CD14-positive monocyte (primary cell): Measurements from ENCODE around the gene CCNK. TPM values are rescaled to one million over a fixed set of nuclear protein-coding genes. Genes with fewer than 3 reads are reported as not detected.

ENCODE experiments used
- DNase-seq, 3 donors: peaks; one replicate each; pipeline ENCODE4 v3.0.0-alpha.2; 2011 to 2022
- H2AFZ ChIP-seq: 2 replicates; pipeline ENCODE4 v1.6.0; 2012; ENCODE audit warnings: mild to moderate bottlenecking, low read depth, low read length, inconsistent platforms; ENCODE audit not compliant: insufficient read depth, poor library complexity, severe bottlenecking
- H3K27ac ChIP-seq, 2 donors: 1 replicate in 1 of 2; 2 replicates in 1 of 2; pipeline ENCODE4 v1.5.1; 2012 to 2013; ENCODE audit warnings: low read length in 2 of 2, control low read depth in 1 of 2, inconsistent platforms in 1 of 2, low read depth in 1 of 2, mild to moderate bottlenecking in 1 of 2
- H3K27me3 ChIP-seq, 2 donors: one replicate each; pipeline versions ENCODE4 v1.6.0 to v1.6.1; 2011 to 2013; ENCODE audit warnings: low read length in 2 of 2; ENCODE audit not compliant: control insufficient read depth in 2 of 2, insufficient read depth in 2 of 2
- H3K36me3 ChIP-seq, 2 donors: replicated peaks in 1 of 2; 1 replicate in 1 of 2; 2 replicates in 1 of 2; pipeline versions ENCODE4 v1.5.1 to v1.6.1; 2012 to 2013; ENCODE audit warnings: low read length in 2 of 2, control low read depth in 1 of 2, inconsistent platforms in 1 of 2, mild to moderate bottlenecking in 1 of 2; ENCODE audit not compliant: insufficient read depth in 2 of 2, control insufficient read depth in 1 of 2
- H3K4me1 ChIP-seq, 2 donors: 1 replicate in 1 of 2; 2 replicates in 1 of 2; pipeline versions ENCODE4 v1.5.1 to v1.6.1; 2012 to 2013; ENCODE audit warnings: low read length in 2 of 2, control low read depth in 1 of 2, inconsistent platforms in 1 of 2, mild to moderate bottlenecking in 1 of 2, moderate library complexity in 1 of 2; ENCODE audit not compliant: insufficient read depth in 2 of 2, control insufficient read depth in 1 of 2
- H3K4me2 ChIP-seq: replicated peaks from 2 replicates; pipeline ENCODE3; 2012; ENCODE audit warnings: low read length, moderate library complexity, mild to moderate bottlenecking; ENCODE audit not compliant: poor library complexity, severe bottlenecking; ENCODE audit errors: extremely low read depth
- H3K4me3 ChIP-seq, 3 experiments: fragments of 200-600 bp in 1 of 3; sonication (generic) in 1 of 3; replicated peaks in 1 of 3; 1 replicate in 2 of 3; 2 replicates in 1 of 3; pipeline ENCODE4 v1.5.1; 2011 to 2013; ENCODE audit warnings: low read length in 3 of 3, mild to moderate bottlenecking in 3 of 3, control low read depth in 2 of 3, low read depth in 2 of 3, inconsistent platforms in 1 of 3, moderate library complexity in 1 of 3
- H3K79me2 ChIP-seq: 2 replicates; pipeline ENCODE4 v1.6.0; 2012; ENCODE audit warnings: mild to moderate bottlenecking, control low read depth, inconsistent platforms, low read length, moderate library complexity; ENCODE audit not compliant: insufficient read depth
- H3K9ac ChIP-seq: 2 replicates; pipeline ENCODE4 v1.6.0; 2017; ENCODE audit warnings: low read length, mild to moderate bottlenecking; ENCODE audit not compliant: insufficient read depth, poor library complexity, severe bottlenecking
- H3K9me3 ChIP-seq, 2 donors: replicated peaks in 1 of 2; 1 replicate in 1 of 2; 2 replicates in 1 of 2; pipeline versions ENCODE4 v1.5.1 to v1.6.1; 2012 to 2013; ENCODE audit warnings: low read length in 2 of 2, control low read depth in 1 of 2; ENCODE audit not compliant: control insufficient read depth in 1 of 2, insufficient read depth in 1 of 2
- H4K20me1 ChIP-seq: 2 replicates; pipeline ENCODE4 v1.6.0; 2012; ENCODE audit warnings: mild to moderate bottlenecking, low read length, control low read depth, moderate library complexity; ENCODE audit not compliant: insufficient read depth
- H3K27ac Mint-ChIP-seq, 7 donors: one replicate each; pipeline ENCODE4 v1.8.0; 2020; ENCODE audit warnings: mild to moderate bottlenecking in 7 of 7, mixed read lengths in 7 of 7, moderate library complexity in 6 of 7, inconsistent platforms in 2 of 7
- H3K27me3 Mint-ChIP-seq, 3 donors: one replicate each; pipeline ENCODE4 v1.8.0; 2021 to 2022; ENCODE audit warnings: low read depth in 3 of 3, mild to moderate bottlenecking in 3 of 3, mixed read lengths in 3 of 3, moderate library complexity in 3 of 3, inconsistent platforms in 1 of 3
- H3K36me3 Mint-ChIP-seq, 2 donors: one replicate each; pipeline ENCODE4 v1.8.0; 2020; ENCODE audit warnings: mixed read lengths in 2 of 2, inconsistent platforms in 1 of 2, mild to moderate bottlenecking in 1 of 2
- H3K4me1 Mint-ChIP-seq: one replicate; pipeline ENCODE4 v1.8.0; 2020; ENCODE audit warnings: mild to moderate bottlenecking, mixed read lengths
- H3K4me3 Mint-ChIP-seq, 2 donors: one replicate each; pipeline ENCODE4 v1.8.0; 2020; ENCODE audit warnings: mild to moderate bottlenecking in 2 of 2, mixed read lengths in 2 of 2, moderate library complexity in 1 of 2
- H3K9me3 Mint-ChIP-seq, 7 donors: one replicate each; pipeline ENCODE4 v1.8.0; 2020 to 2022; ENCODE audit warnings: mixed read lengths in 7 of 7, mild to moderate bottlenecking in 6 of 7, moderate library complexity in 6 of 7, inconsistent platforms in 2 of 7
- CTCF ChIP-seq: fragments of 200-600 bp; IDR thresholded peaks from one replicate; pipeline ENCODE4 v1.8.0; 2022; ENCODE audit warnings: antibody characterized with exemption, mild to moderate bottlenecking
- WGBS: methylation state at CpG from one replicate; pipeline ENCODE4 v1.1.5; 2013; ENCODE audit warnings: missing lambda C conversion rate; ENCODE audit not compliant: insufficient coverage; 5-methylcytosine and 5-hydroxymethylcytosine counted together
- intact Hi-C, 2 donors: fragments of 100-400 bp; cut with micrococcal nuclease; formaldehyde crosslinking; loops; one replicate each; pipeline versions ENCODE4 v1.15.0 to v1.15.1; 2023
- polyA plus RNA-seq, 3 donors: library from polyadenylated mRNA; depleted of rRNA in 1 of 3; unstranded in 2 of 3; stranded (reverse) in 1 of 3; fragments of 300-500 nt in 2 of 3; fragments of >200 nt in 1 of 3; fragmentation: Illumina TruSeq in 2 of 3; gene quantifications; 1 replicate in 2 of 3; 2 replicates in 1 of 3; pipeline ENCODE4 v1.2.3, GENCODE V29; 2012 to 2021

Gene CCNK
- polyA plus RNA-seq, 3 donors = 7.7 to 21.5 (median 14.7) TPM

- H3K4me1 ChIP-seq = no peaks in the 10 kb centered on the region
- 96% methylated on average over 12 of the region's 12 CpGs for WGBS
- no peaks in the 10 kb centered on the region for H3K36me3 ChIP-seq
- no peak for DNase-seq
- peaks cover 0 to 5% (median 1%) of the 10 kb centered on the region in 3 donors for H3K27me3 Mint-ChIP-seq
- H3K79me2 ChIP-seq = no peaks in the 10 kb centered on the region
- no peaks in the 10 kb centered on the region for H3K27me3 ChIP-seq
- H3K4me3 ChIP-seq = no peak overlapping the region
- no peaks in the 10 kb centered on the region for H3K9me3 ChIP-seq
- no peaks in the 10 kb centered on the region for H3K4me1 Mint-ChIP-seq
- no peak for TF ChIP-seq CTCF
- H3K27ac Mint-ChIP-seq = no peak overlapping the region
- no peak overlapping the region for H3K4me2 ChIP-seq
- H2AFZ ChIP-seq = no peak overlapping the region
- no peaks in the 10 kb centered on the region for H4K20me1 ChIP-seq
- no peak overlapping the region for H3K9ac ChIP-seq
- no peaks in the 10 kb centered on the region for H3K36me3 Mint-ChIP-seq
- intact Hi-C loops = no loop called here
- H3K4me3 Mint-ChIP-seq = no peak overlapping the region
- H3K9me3 Mint-ChIP-seq = no peaks in the 10 kb centered on the region
- H3K27ac ChIP-seq = no peak overlapping the region
Observed at GRCh38 chr14:99527026-99527425, 45.8 kb downstream of the CCNK start.

- Histone ChIP-seq H3K4me2 (no peak overlapping the region), H3K4me3 (no peak overlapping the region), H3K79me2 (no peaks in the 10 kb centered on the region), H2AFZ (no peak overlapping the region), H4K20me1 (no peaks in the 10 kb centered on the region), H3K9me3 (no peaks in the 10 kb centered on the region), H3K4me1 (no peaks in the 10 kb centered on the region), H3K9ac (no peak overlapping the region), H3K36me3 (no peaks in the 10 kb centered on the region), H3K27me3 (no peaks in the 10 kb centered on the region), H3K27ac (no peak overlapping the region)
- H3K27ac Mint-ChIP-seq = no peak overlapping the region
- no peak for DNase-seq
- WGBS = 84% methylated on average over 18 of the region's 19 CpGs
- intact Hi-C loops = no loop called here
- H3K4me3 Mint-ChIP-seq = no peak overlapping the region
- H3K27me3 Mint-ChIP-seq = peaks cover 0 to 5% (median 1%) of the 10 kb centered on the region in 3 donors
- no peak for TF ChIP-seq CTCF
- peaks cover under 1% of the 10 kb centered on the region for H3K4me1 Mint-ChIP-seq
- H3K36me3 Mint-ChIP-seq = no peaks in the 10 kb centered on the region
- H3K9me3 Mint-ChIP-seq = no peaks in the 10 kb centered on the region
Observed at GRCh38 chr14:99527427-99528076, 46.3 kb downstream of the CCNK start.
